HFFc6 (cell line): ENCODE measurements around the gene GNG7. TPM values are rescaled to one million over a fixed set of nuclear protein-coding genes. Genes with fewer than 3 reads are reported as not detected.

Experiments used
- DNase-seq: peaks from one replicate; pipeline ENCODE4 v3.0.0-alpha.2; 2018
- H3K27ac Mint-ChIP-seq: 2 replicates; pipeline ENCODE4 v1.8.0; 2020; ENCODE audit warnings: mild to moderate bottlenecking, mixed read lengths
- H3K27me3 Mint-ChIP-seq: 2 replicates; pipeline ENCODE4 v1.8.0; 2021; ENCODE audit warnings: mild to moderate bottlenecking, moderate library complexity, mixed read lengths; ENCODE audit not compliant: insufficient read depth
- H3K36me3 Mint-ChIP-seq: 2 replicates; pipeline ENCODE4 v1.8.0; 2021; ENCODE audit warnings: low read depth, mixed read lengths
- H3K4me1 Mint-ChIP-seq: 2 replicates; pipeline ENCODE4 v1.8.0; 2020; ENCODE audit warnings: low read depth, mixed read lengths
- H3K4me3 Mint-ChIP-seq: 2 replicates; pipeline ENCODE4 v1.8.0; 2020; ENCODE audit warnings: mild to moderate bottlenecking, moderate library complexity, mixed read lengths
- H3K9me3 Mint-ChIP-seq: 2 replicates; pipeline ENCODE4 v1.8.0; 2020; ENCODE audit warnings: mild to moderate bottlenecking, mixed read lengths
- total RNA-seq, 6 experiments: library from RNA; stranded (reverse); fragmentation: NEBNext Ultra II Directional; extraction: Animal tissue kit (Norgen Biotek cat#: 25700); gene quantifications; 2 replicates in 1 of 6; 3 replicates in 5 of 6; pipeline ENCODE4 v1.2.3, GENCODE V29; 2021
- TF ChIP-seq, protein P1 (sequence below): fragments of 200-600 bp; sonication (generic); IDR thresholded peaks from 2 replicates; pipeline ENCODE4 v1.5.0; 2021; ENCODE audit warnings: antibody characterized with exemption, mild to moderate bottlenecking

GNG7 gene
- total RNA-seq, 6 experiments from 2014 or later = 0.09 to 0.29 (median 0.11) TPM; not detected in 1

DNA sequence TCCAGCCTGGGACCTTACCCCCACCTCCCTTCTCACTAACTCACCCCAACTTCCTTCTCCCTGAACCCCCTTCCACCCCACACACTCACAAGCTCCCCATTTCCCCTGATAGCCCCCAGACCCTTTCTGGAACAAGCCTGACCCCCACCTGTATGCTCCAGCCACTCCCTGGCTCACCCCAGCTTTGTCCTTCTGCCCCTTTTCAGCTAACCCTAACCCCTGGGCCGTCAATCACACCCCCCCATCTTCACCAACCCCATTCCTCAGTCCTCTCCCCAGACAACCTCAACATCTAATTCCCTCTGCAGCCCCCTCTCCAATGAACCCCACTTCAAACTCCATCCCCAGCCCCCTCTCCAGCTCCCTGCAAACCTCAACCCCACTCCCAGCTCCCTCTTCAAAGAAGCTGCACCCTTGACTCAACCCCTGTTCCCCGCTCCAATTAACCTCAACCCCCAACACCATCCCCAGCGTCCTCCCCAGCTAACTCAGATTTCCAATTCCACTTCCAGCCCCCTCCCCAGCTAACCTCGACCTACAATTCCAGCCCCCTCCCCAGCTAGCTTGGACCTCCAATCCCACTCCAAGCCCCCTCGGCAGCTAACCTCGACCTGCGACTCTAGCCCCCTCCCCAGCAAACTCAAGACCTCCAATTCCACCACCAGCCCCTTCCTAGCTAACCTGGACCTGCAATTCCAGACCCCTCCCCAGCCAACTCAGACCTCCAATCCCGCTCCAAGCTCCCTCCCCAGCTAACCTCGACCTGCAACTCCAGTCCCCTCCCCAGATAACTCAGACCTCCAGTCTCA, 929 bp downstream of the GNG7 start:
- Mint-ChIP-seq H3K9me3 (no peaks in the 10 kb centered on the region), H3K27ac (no peak overlapping the region), H3K27me3 (peaks cover 21% of the 10 kb centered on the region), H3K4me3 (no peak overlapping the region), H3K4me1 (no peaks in the 10 kb centered on the region), H3K36me3 (no peaks in the 10 kb centered on the region)
- DNase-seq = no peak
- TF ChIP-seq, protein P1, sequence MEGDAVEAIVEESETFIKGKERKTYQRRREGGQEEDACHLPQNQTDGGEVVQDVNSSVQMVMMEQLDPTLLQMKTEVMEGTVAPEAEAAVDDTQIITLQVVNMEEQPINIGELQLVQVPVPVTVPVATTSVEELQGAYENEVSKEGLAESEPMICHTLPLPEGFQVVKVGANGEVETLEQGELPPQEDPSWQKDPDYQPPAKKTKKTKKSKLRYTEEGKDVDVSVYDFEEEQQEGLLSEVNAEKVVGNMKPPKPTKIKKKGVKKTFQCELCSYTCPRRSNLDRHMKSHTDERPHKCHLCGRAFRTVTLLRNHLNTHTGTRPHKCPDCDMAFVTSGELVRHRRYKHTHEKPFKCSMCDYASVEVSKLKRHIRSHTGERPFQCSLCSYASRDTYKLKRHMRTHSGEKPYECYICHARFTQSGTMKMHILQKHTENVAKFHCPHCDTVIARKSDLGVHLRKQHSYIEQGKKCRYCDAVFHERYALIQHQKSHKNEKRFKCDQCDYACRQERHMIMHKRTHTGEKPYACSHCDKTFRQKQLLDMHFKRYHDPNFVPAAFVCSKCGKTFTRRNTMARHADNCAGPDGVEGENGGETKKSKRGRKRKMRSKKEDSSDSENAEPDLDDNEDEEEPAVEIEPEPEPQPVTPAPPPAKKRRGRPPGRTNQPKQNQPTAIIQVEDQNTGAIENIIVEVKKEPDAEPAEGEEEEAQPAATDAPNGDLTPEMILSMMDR = no peak

- Mint-ChIP-seq H3K27me3 (peaks cover 21% of the 10 kb centered on the region), H3K36me3 (no peaks in the 10 kb centered on the region), H3K27ac (no peak overlapping the region), H3K4me1 (no peaks in the 10 kb centered on the region), H3K9me3 (no peaks in the 10 kb centered on the region), H3K4me3 (no peak overlapping the region)
- no peak for DNase-seq
- TF ChIP-seq, protein P1 = no peak
Observed at GRCh38 chr19:2700660-2701360, 1.7 kb downstream of the GNG7 start.

DNA sequence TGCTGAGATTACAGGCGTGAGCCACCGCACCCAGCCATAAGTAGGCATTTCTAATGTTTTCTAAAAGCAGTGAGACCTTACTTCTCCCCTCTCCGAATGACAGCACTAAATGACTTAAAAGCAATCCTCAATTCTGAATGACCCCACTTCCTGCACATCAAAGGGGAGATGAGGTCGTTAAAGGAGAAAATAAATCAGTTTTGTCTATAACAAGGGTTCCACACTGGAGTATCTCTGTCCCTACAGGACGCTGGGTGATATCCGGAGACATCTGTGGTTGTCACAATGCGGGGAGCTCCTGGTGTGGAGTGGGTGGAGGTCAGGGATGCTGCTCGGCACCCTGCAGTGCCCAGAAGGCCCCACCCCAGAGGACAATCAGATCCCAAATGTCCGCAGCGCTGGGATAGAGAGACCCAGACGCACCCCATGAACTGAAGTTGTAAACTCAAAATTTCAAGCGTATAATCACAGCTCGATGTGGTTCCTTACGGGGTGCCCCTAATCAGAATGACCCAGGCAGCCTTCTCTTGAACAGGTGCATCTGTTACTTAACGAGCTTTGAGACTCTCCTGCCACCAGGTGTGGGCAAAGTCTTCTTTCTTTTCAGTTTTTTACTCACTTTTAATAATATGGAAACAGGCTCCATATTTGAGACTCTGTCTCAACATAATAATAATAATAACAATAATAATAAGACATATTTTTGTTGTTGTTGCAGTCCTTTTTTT, 2.9 kb downstream of the GNG7 start:
- Mint-ChIP-seq H3K36me3 (no peaks in the 10 kb centered on the region), H3K27me3 (peaks cover 26% of the 10 kb centered on the region), H3K27ac (no peak overlapping the region), H3K4me1 (no peaks in the 10 kb centered on the region), H3K9me3 (no peaks in the 10 kb centered on the region), H3K4me3 (no peak overlapping the region)
- no peak for DNase-seq
- TF ChIP-seq, protein P1 = no peak

DNA sequence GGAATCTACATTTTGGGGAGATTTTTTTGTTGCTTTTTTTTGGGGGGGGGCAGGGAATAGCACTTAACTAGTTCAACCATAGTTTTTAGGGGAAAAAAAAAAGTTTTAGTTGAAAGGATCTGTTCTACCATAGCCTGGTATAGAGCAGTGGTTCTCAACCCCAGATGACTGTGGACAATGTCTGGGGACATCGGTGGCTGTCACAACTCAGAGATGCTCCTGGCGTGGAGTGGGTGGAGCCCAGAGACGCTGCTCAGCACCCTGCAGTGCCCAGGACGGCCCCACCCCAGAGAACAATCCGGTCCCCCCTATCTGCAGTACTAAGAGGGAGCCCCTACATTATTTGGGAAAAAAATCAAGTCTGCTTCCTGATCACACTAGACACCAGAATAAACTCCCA, 8.3 kb downstream of the GNG7 start:
- H3K27me3 Mint-ChIP-seq = peaks cover 25% of the 10 kb centered on the region
- no peak overlapping the region for H3K4me3 Mint-ChIP-seq
- H3K4me1 Mint-ChIP-seq = no peaks in the 10 kb centered on the region
- no peaks in the 10 kb centered on the region for H3K9me3 Mint-ChIP-seq
- TF ChIP-seq, protein P1 = no peak
- no peak for DNase-seq
- no peak overlapping the region for H3K27ac Mint-ChIP-seq
- H3K36me3 Mint-ChIP-seq = no peaks in the 10 kb centered on the region

DNA sequence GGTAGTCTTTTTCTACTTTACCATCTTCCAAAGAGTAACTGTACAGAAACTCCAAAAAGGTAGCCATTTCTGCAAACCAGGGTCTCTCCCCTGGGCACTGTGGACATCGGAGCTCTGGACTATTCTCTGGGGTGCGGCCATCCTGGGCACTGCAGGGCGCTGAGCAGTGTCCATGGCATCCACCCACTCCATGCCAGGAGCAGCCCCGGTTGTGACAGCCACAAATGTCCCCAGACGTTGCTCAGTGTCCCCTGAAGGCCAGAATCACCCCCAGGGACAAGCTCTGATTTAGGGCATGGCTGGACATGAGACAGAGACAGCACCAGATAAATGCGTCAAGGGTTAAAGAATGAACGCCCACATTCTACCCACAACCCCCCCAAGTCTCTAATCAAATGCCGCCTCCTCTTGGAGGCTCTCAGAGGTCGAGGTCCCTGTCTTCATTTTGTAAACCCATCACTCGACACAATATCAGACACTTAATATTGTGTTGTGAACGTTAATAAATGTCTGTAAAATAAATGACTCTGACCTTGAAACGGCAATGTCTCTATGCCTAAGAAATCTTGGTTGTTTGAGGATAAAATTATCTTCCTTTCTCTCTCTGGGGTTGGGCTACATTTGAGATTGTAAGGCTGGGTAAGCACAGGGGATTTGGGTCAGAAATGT, 8.9 kb downstream of the GNG7 start:
- TF ChIP-seq, protein P1 = no peak
- Mint-ChIP-seq H3K36me3 (no peaks in the 10 kb centered on the region), H3K27me3 (peaks cover 25% of the 10 kb centered on the region), H3K9me3 (no peaks in the 10 kb centered on the region), H3K27ac (no peak overlapping the region), H3K4me1 (no peaks in the 10 kb centered on the region), H3K4me3 (no peak overlapping the region)
- no peak for DNase-seq
